HG03103 (cell line): Measurements from ENCODE around the gene SEPTIN5.

Experiments
- ATAC-seq: cut with Tn5 transposase; IDR thresholded peaks from one replicate; pipeline ENCODE4 v1.9.1; 2021; ENCODE audit warnings: low read depth; ENCODE audit not compliant: unreplicated experiment

Gene SEPTIN5

DNA sequence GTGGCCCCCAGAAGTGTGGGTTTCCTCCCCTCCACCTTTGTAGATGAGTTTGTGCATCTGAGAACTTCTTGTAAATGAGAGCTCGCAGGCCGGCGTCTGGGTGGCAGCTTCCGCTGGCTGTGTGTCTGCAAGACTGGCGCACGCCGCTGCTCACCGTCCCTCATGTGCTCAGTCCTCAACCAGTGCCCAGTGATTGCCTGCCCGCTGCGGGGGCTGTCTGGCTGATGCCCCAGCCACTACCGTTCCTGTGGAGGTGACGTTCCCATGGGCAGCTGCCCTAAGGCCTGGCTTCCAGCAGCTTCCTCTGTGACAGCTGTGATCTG lies 55.1 kb downstream of the SEPTIN5 start:
- ATAC-seq, result no peak

DNA sequence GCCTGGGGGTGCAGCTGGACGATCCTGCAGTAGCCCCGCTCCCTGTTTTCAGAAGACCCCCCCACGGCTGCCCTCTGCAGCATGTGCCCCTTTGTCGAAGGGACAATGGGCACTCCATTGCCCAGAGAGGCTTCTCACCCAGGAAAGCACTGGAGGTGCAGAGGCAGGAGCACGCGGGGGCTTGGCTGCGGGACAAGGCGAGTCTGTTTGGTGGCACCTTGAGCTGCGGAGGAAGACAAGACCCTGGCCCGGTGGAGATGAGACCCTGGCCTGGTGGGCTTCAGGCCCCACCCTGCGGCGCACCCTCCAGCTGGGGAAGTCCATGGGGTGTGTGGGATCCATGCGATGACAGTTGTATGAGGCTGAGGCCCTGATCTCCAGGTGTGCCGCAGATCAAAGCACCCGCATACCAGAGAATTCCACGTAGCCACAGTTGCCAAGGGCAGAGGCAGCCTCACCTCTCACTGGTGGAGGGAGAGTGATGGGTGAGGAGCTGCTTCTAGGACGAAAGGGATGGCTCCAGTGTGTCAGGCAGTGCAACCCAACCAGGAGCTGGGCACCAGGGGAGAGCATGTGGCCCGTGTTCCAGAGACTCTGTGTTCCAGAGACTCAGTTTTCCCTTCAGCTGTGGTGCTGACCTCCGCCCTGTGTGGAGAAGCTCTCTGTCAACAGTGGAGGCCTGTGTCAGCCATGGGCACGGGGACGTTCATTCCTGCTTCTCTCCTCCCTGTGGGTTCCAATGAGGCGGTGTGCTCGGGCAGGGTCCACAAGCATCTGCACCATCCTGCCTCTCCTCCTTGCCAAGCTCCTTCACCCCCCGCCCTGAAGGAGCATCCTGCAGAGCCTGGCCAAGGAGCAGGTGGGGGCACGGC lies 56.3 kb downstream of the SEPTIN5 start:
- ATAC-seq, result no peak

DNA sequence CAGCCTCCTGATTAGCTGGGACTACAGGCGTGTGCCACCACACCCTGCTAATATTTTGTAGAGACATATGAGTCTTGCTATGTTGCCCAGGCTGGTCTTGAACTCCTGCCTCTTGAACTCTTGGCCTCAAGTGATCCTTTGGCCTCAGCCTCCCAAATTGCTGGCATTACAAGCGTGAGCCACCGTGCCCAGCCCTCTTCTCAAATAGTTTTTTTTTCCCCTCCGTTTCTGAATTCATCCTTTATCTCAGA lies 58.0 kb downstream of the SEPTIN5 start:
- no peak for ATAC-seq
